Adrenal gland (tissue), 5 donors: Measurements from ENCODE around the gene CACNG7.

Source experiments
- POLR2A ChIP-seq, 2 donors: fragments of 450-650 bp; IDR thresholded peaks; one replicate each; pipeline ENCODE4 v1.6.1; 2017; ENCODE audit warnings: antibody characterized with exemption in 2 of 2, mild to moderate bottlenecking in 2 of 2, moderate library complexity in 1 of 2
- TF ChIP-seq, protein P1 (sequence below), 6 experiments: fragments of 450-650 bp in 4 of 6; fragments of 200-600 bp in 2 of 6; sonication (generic) in 1 of 6; IDR thresholded peaks; 1 replicate in 5 of 6; 2 replicates in 1 of 6; pipeline versions ENCODE4 v1.5.1 to v1.8.0; 2016 to 2021; ENCODE audit warnings: antibody characterized with exemption in 6 of 6, mild to moderate bottlenecking in 2 of 6, moderate library complexity in 1 of 6
- donor health status: DM: no; HTN: no; CAD: no.

DNA sequence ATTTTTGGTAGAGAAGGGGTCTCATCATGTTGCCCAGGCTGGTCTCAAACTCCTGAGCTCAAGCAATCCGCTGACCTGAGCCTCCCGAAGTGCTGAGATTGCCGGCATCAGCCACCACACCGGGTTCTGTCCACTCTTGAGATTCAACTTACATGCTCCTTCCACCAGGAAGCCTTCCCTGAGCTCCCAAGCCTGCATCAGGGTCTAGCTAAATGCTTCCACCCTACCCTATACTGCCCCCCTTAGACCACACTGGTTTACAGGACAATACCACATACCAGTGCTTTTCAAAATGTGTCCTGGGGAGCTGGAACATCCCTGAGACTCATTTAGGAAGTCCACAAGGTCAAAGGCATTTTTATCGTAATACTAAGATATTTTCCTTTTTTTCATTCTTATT is 38.5 kb downstream of the CACNG7 start:
- TF ChIP-seq, protein P1, sequence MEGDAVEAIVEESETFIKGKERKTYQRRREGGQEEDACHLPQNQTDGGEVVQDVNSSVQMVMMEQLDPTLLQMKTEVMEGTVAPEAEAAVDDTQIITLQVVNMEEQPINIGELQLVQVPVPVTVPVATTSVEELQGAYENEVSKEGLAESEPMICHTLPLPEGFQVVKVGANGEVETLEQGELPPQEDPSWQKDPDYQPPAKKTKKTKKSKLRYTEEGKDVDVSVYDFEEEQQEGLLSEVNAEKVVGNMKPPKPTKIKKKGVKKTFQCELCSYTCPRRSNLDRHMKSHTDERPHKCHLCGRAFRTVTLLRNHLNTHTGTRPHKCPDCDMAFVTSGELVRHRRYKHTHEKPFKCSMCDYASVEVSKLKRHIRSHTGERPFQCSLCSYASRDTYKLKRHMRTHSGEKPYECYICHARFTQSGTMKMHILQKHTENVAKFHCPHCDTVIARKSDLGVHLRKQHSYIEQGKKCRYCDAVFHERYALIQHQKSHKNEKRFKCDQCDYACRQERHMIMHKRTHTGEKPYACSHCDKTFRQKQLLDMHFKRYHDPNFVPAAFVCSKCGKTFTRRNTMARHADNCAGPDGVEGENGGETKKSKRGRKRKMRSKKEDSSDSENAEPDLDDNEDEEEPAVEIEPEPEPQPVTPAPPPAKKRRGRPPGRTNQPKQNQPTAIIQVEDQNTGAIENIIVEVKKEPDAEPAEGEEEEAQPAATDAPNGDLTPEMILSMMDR (IDR thresholded peaks at IDR 0.05), result no peak
- no peak for TF ChIP-seq POLR2A (IDR thresholded peaks at IDR 0.05)
